Activated B cell treated with CpG ODN at 0.5 μM for 24 hours (primary cell): ENCODE results near the gene FCF1. TPM values are rescaled to one million over a fixed set of nuclear protein-coding genes. Genes with fewer than 3 reads are reported as not detected.

ENCODE experiments used
- ATAC-seq: fragments of 200-7000 bp; cut with Tn5 transposase; one replicate; pipeline ENCODE4 v1.10.0; 2021; ENCODE audit warnings: low read depth, mild to moderate bottlenecking, moderate library complexity
- CTCF ChIA-PET: fragments of 350-600 bp; sonication (Branson Sonifier 250); formaldehyde crosslinking; loops from one replicate; lab custom pipeline; 2021; ENCODE audit warnings: antibody characterized with exemption; lab: Charles Lee
- POLR2A ChIA-PET: fragments of 350-600 bp; sonication (Branson Sonifier 250); formaldehyde crosslinking; loops from one replicate; lab custom pipeline; 2021; ENCODE audit warnings: antibody characterized with exemption; lab: Charles Lee
- DNase-seq: peaks from one replicate; pipeline ENCODE4 v3.0.0; 2022
- H3K27ac Mint-ChIP-seq: one replicate; pipeline ENCODE4 v1.8.0; 2020; ENCODE audit warnings: mixed read lengths
- H3K27me3 Mint-ChIP-seq: one replicate; pipeline ENCODE4 v1.8.0; 2021; ENCODE audit warnings: mixed read lengths
- H3K36me3 Mint-ChIP-seq: one replicate; pipeline ENCODE4 v1.8.0; 2021; ENCODE audit warnings: low read depth, mixed read lengths
- H3K4me1 Mint-ChIP-seq: one replicate; pipeline ENCODE4 v1.8.0; 2021; ENCODE audit warnings: mixed read lengths
- H3K4me3 Mint-ChIP-seq: one replicate; pipeline ENCODE4 v1.8.0; 2020; ENCODE audit warnings: mild to moderate bottlenecking, mixed read lengths
- H3K9me3 Mint-ChIP-seq: one replicate; pipeline ENCODE4 v1.8.0; 2020; ENCODE audit warnings: mixed read lengths
- intact Hi-C: fragments of 100-400 bp; cut with micrococcal nuclease; formaldehyde crosslinking; loops from one replicate; pipeline ENCODE4 v1.15.1; 2024
- total RNA-seq: library from RNA; stranded (reverse); gene quantifications from 2 replicates; pipeline ENCODE4 v1.2.3, GENCODE V29; 2022
- TF ChIP-seq, protein P1 (sequence below): fragments of 200-600 bp; IDR thresholded peaks from one replicate; pipeline ENCODE4 v1.8.0; 2022; ENCODE audit warnings: antibody characterized with exemption, mild to moderate bottlenecking

FCF1 gene
- total RNA-seq, 1 donor from 2014 or later = 49.5 TPM

DNA sequence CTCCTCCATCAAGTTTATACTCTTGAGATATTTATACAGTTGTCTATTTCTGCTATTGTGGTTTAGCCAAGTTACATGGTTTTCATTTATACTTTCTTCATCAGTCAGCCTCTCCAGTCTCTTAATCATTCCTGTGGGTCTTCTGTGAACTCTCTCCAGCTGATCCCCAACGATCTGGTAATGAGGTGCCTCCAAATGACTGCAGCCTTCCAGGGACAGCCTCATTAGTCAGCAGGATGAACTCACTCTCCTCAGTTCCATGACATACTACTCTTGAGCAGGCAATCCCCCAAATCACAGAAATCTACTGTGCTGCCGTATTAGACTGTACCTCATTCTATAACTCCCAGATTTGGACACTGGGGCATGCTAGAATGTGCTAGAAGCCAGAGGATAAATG is 15.4 kb upstream of the FCF1 start:
- TF ChIP-seq, protein P1, sequence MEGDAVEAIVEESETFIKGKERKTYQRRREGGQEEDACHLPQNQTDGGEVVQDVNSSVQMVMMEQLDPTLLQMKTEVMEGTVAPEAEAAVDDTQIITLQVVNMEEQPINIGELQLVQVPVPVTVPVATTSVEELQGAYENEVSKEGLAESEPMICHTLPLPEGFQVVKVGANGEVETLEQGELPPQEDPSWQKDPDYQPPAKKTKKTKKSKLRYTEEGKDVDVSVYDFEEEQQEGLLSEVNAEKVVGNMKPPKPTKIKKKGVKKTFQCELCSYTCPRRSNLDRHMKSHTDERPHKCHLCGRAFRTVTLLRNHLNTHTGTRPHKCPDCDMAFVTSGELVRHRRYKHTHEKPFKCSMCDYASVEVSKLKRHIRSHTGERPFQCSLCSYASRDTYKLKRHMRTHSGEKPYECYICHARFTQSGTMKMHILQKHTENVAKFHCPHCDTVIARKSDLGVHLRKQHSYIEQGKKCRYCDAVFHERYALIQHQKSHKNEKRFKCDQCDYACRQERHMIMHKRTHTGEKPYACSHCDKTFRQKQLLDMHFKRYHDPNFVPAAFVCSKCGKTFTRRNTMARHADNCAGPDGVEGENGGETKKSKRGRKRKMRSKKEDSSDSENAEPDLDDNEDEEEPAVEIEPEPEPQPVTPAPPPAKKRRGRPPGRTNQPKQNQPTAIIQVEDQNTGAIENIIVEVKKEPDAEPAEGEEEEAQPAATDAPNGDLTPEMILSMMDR = no peak
- DNase-seq = no peak
- peaks cover under 1% of the 10 kb centered on the region for H3K9me3 Mint-ChIP-seq
- CTCF ChIA-PET = no interaction called here
- intact Hi-C loops = no loop called here
- no peaks in the 10 kb centered on the region for H3K4me1 Mint-ChIP-seq
- H3K4me3 Mint-ChIP-seq = no peak overlapping the region
- no peaks in the 10 kb centered on the region for H3K27me3 Mint-ChIP-seq
- no peak for ATAC-seq
- POLR2A ChIA-PET = no interaction called here
- H3K27ac Mint-ChIP-seq = no peak overlapping the region
- peaks cover 41% of the 10 kb centered on the region for H3K36me3 Mint-ChIP-seq

DNA sequence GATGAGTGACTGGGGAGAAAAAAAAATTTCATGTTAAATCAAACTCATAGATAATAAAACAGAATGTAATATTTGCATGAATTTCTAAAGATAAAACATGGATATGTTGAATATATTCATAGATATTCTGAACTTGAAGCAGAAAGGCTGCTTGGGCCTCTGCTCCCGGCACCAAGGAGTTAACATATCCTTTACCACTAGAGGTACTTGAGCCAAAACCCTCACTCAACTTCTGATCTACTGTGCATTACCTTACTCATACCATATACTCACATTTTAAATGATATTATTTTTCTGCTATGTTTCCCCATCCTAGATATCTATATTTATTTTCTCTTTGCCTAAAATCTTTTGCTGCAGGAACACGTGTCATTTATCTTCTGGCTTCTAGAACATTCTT is 15.0 kb upstream of the FCF1 start:
- H3K9me3 Mint-ChIP-seq = peaks cover 5% of the 10 kb centered on the region
- intact Hi-C loops = no loop called here
- DNase-seq = no peak
- TF ChIP-seq, protein P1 = no peak
- no peak overlapping the region for H3K4me3 Mint-ChIP-seq
- POLR2A ChIA-PET = no interaction called here
- CTCF ChIA-PET = no interaction called here
- H3K4me1 Mint-ChIP-seq = peaks cover 1% of the 10 kb centered on the region
- H3K27me3 Mint-ChIP-seq = no peaks in the 10 kb centered on the region
- ATAC-seq = no peak
- no peak overlapping the region for H3K27ac Mint-ChIP-seq
- peaks cover 45% of the 10 kb centered on the region for H3K36me3 Mint-ChIP-seq

DNA sequence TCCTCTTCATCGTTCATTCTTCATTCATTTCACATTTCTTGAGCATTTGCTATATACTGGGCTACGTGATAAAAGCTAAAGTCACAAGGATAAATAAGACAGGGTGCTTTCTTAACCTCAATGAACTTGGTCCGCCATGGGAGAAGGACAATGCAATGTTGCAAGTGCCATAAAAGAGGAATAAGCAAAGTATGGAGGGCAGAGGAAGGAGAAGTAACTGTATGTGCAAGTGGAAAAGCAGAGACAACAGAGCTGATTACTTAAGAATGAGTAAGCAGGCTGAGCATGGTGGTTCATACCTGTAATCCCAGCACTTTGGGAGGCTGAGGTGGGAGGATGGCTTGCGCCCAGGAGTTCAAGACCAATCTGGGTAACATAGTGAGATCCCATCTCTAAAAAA is 14.5 kb upstream of the FCF1 start:
- TF ChIP-seq, protein P1 = no peak
- POLR2A ChIA-PET = no interaction called here
- H3K4me1 Mint-ChIP-seq = peaks cover 2% of the 10 kb centered on the region
- H3K9me3 Mint-ChIP-seq = peaks cover 7% of the 10 kb centered on the region
- intact Hi-C loops = no loop called here
- H3K36me3 Mint-ChIP-seq = peaks cover 44% of the 10 kb centered on the region
- no peak for ATAC-seq
- no peaks in the 10 kb centered on the region for H3K27me3 Mint-ChIP-seq
- no peak for DNase-seq
- no peak overlapping the region for H3K4me3 Mint-ChIP-seq
- CTCF ChIA-PET = no interaction called here
- H3K27ac Mint-ChIP-seq = no peak overlapping the region

DNA sequence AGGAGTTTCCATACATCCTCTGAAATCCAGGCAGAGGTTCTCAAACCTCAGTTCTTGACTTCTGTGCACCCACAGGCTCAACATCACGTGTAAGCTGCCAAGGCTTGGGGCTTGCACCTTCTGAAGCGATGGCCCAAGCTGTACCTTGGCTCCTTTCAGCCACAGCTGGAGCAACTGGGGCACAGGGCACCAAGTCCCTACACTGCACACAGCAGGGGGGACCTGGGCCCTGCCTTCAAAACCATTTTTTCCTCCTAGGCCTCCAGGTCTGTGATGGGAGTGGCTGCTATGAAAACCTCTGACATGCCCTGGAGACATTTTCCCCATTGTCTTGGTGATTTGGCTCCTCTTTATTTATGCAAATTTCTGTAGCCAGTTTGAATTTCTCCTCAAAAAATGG is 10.7 kb upstream of the FCF1 start:
- H3K27ac Mint-ChIP-seq = no peak overlapping the region
- intact Hi-C loops = no loop called here
- peaks cover 42% of the 10 kb centered on the region for H3K36me3 Mint-ChIP-seq
- CTCF ChIA-PET = no interaction called here
- H3K4me1 Mint-ChIP-seq = peaks cover 7% of the 10 kb centered on the region
- POLR2A ChIA-PET = no interaction called here
- ATAC-seq = no peak
- H3K9me3 Mint-ChIP-seq = peaks cover 7% of the 10 kb centered on the region
- no peak for DNase-seq
- TF ChIP-seq, protein P1 = no peak
- H3K27me3 Mint-ChIP-seq = no peaks in the 10 kb centered on the region
- H3K4me3 Mint-ChIP-seq = no peak overlapping the region

DNA sequence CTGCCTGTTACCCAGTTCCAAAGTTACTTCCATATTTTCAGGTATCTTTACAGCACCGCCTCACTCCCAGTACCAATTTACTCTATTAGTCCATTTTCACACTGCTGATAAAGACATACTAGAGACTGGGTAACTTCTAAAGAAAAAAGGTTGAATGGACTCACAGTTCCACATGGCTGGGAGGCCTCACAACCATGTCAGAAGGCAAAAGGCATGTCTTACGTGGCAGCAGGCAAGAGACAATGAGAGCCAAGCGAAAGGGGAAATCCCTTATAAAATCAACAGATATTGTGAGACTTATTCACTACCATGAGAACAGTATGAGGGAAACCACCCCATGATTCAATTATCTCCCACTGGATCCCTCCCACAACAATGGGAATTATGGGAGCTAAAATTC is 9.9 kb upstream of the FCF1 start:
- no peak for DNase-seq
- no peak overlapping the region for H3K27ac Mint-ChIP-seq
- intact Hi-C loops = no loop called here
- POLR2A ChIA-PET = no interaction called here
- H3K4me3 Mint-ChIP-seq = no peak overlapping the region
- H3K36me3 Mint-ChIP-seq = peaks cover 38% of the 10 kb centered on the region
- no peaks in the 10 kb centered on the region for H3K27me3 Mint-ChIP-seq
- H3K9me3 Mint-ChIP-seq = peaks cover 7% of the 10 kb centered on the region
- TF ChIP-seq, protein P1 = no peak
- CTCF ChIA-PET = no interaction called here
- H3K4me1 Mint-ChIP-seq = peaks cover 7% of the 10 kb centered on the region
- ATAC-seq = no peak
